MCF 10A (cell line): ENCODE results near the gene LIN28B. TPM values are rescaled to one million over a fixed set of nuclear protein-coding genes. Genes with fewer than 3 reads are reported as not detected.

Source experiments
- BruUV-seq: library from RNA; stranded (reverse); fragments of 400-500 nt; replicated peaks from 2 replicates; lab custom pipeline; 2021; lab: Mats Ljungman, UMichigan
- CTCF ChIA-PET: fragments of 300-600 bp; sonication (Branson Sonifier 250); formaldehyde crosslinking; extraction: SDS; loops from one replicate; lab custom pipeline; 2021; ENCODE audit warnings: antibody characterized with exemption, inconsistent platforms; lab: Yijun Ruan, JAX
- POLR2A ChIA-PET: fragments of 300-600, 350-650 bp; sonication (Branson Sonifier 250); formaldehyde crosslinking; extraction: SDS; loops from one replicate; lab custom pipeline; 2020; ENCODE audit warnings: antibody characterized with exemption, inconsistent platforms; lab: Yijun Ruan, JAX
- DNase-seq: peaks from one replicate; pipeline ENCODE4 v3.0.0-alpha.2; 2018; ENCODE audit not compliant: unreplicated experiment
- H3K27ac Mint-ChIP-seq: one replicate; pipeline ENCODE4 v1.8.0; 2022; ENCODE audit warnings: mild to moderate bottlenecking, low read depth, mixed read lengths; ENCODE audit not compliant: unreplicated experiment
- H3K27me3 Mint-ChIP-seq: one replicate; pipeline ENCODE4 v1.8.0; 2022; ENCODE audit warnings: mixed read lengths; ENCODE audit not compliant: insufficient read depth, unreplicated experiment
- H3K36me3 Mint-ChIP-seq: one replicate; pipeline ENCODE4 v1.8.0; 2022; ENCODE audit warnings: mild to moderate bottlenecking, moderate library complexity, mixed read lengths; ENCODE audit not compliant: insufficient read depth, unreplicated experiment
- H3K4me1 Mint-ChIP-seq: one replicate; pipeline ENCODE4 v1.8.0; 2022; ENCODE audit warnings: mixed read lengths; ENCODE audit not compliant: insufficient read depth, unreplicated experiment
- H3K4me3 Mint-ChIP-seq: one replicate; pipeline ENCODE4 v1.8.0; 2022; ENCODE audit warnings: mild to moderate bottlenecking, moderate library complexity, mixed read lengths; ENCODE audit not compliant: unreplicated experiment
- H3K9me3 Mint-ChIP-seq: one replicate; pipeline ENCODE4 v1.8.0; 2022; ENCODE audit warnings: mixed read lengths; ENCODE audit not compliant: unreplicated experiment
- CTCF ChIP-seq: fragments of 200-600 bp; IDR thresholded peaks from one replicate; pipeline ENCODE4 v1.8.0; 2022; ENCODE audit warnings: antibody characterized with exemption, mild to moderate bottlenecking; ENCODE audit not compliant: unreplicated experiment
- intact Hi-C: fragments of 100-400 bp; cut with micrococcal nuclease; formaldehyde crosslinking; loops from 2 replicates; pipeline ENCODE4 v1.14.1; 2022
- total RNA-seq: library from RNA; stranded (reverse); gene quantifications from 2 replicates; pipeline ENCODE4 v1.2.3, GENCODE V29; 2022

LIN28B gene
- total RNA-seq, 1 experiment from 2014 or later = not detected

DNA sequence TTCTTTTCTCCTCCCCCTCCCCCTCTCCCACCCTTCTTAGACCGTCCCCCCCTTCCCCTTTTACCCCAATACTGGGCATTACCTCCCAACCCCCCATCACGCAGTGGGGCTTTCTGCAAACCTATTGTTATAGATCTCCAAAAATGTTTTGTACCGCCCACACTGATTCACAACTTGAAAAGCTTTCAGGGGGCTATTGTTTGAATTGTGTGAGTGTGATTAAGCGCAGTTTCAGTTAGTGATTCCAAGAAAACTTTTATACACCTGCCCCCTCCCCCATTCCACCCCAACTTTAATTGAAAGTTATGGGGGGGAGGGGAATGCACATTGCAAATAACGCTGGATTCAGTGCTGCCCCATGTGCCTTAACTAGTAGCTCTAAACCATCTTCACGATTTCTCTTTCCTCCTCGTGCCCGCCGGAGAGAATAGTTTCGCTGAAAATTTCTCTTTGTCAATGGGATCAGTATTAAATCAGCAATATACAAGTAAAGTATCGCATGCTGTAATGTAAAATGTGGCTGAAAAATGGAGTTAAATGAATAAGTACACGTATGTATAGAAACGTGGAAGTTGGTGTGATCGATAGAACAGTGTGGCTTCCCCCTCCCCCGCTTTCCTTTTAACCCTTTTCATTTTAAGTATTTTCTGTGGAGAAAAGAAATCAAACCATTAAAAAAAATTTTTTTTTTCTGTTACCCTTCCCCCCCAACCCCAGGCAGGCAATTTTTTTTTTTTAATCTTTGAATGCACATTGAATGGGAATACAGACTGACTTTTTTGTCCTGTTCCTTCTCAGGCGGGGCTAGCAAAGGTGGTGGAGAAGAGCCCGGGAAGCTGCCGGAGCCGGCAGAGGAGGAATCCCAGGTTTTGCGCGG is 632 bp downstream of the LIN28B start:
- TF ChIP-seq CTCF = no peak
- POLR2A ChIA-PET = interaction anchor here (0.7 kb wide), 1 partner anchor 1241 kb away, joined by 5 read pairs; no protein-coding TSS in a partner anchor
- no TSS peak for BruUV-seq
- intact Hi-C loops = no loop called here
- DNase-seq = no peak
- H3K9me3 Mint-ChIP-seq = no peaks in the 10 kb centered on the region
- H3K4me1 Mint-ChIP-seq = no peaks in the 10 kb centered on the region
- peaks cover 74% of the 10 kb centered on the region for H3K27me3 Mint-ChIP-seq
- CTCF ChIA-PET = no interaction called here
- H3K4me3 Mint-ChIP-seq = no peak overlapping the region
- no peak overlapping the region for H3K27ac Mint-ChIP-seq
- H3K36me3 Mint-ChIP-seq = peaks cover 5% of the 10 kb centered on the region

- POLR2A ChIA-PET = no interaction called here
- intact Hi-C loops = no loop called here
Measured at GRCh38 chr6:104958178-104959025, 1.5 kb downstream of the LIN28B start.

DNA sequence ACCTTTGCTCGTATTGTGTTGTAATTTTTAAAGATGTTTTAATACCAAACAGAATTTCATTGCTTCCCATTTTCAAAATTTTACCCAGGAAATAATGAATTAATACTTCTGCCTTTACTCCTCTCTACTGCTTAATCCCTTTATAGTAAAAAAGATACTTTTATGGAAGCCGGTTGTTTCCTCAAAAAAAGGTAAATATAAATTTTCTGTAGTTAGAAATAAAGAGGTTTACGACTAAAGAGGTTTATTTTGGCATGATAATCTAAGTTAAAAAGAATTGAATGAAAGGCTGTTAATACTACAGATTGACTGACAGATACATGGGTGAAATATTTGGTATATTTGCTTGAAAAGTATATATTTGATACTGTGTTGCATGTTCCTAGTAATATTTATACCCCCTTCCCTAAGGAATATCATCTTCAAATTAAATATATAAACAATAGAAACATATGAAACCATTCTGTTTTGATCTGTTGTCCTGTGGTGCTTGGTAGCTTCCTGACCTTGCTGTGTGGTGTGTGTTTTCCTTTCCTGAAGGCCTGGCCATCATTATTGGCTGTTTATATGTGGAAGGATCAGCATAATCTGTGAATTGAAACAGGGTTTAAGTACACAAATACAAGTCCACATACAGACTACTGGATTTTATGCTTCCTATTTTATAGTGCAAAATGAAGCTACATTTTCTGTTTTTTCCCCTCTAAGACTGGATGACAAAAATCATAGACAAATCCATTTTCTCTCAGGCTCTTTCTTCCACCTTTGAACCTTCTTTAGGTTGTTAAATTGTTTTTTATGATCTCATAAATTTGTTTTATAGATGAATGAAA is 2.3 kb downstream of the LIN28B start:
- BruUV-seq = no TSS peak
- TF ChIP-seq CTCF = no peak
- peaks cover 57% of the 10 kb centered on the region for H3K27me3 Mint-ChIP-seq
- H3K4me1 Mint-ChIP-seq = no peaks in the 10 kb centered on the region
- ChIA-PET POLR2A (interaction anchor here (1.2 kb wide), 1 partner anchor 9 kb away, joined by 4 read pairs; no protein-coding TSS in a partner anchor), CTCF (interaction anchor here (1.6 kb wide), 1 partner anchor 10 kb away, joined by 4 read pairs; no protein-coding TSS in a partner anchor)
- DNase-seq = no peak
- no peaks in the 10 kb centered on the region for H3K36me3 Mint-ChIP-seq
- no peaks in the 10 kb centered on the region for H3K9me3 Mint-ChIP-seq
- no peak overlapping the region for H3K4me3 Mint-ChIP-seq
- intact Hi-C loops = no loop called here
- H3K27ac Mint-ChIP-seq = no peak overlapping the region

More at GRCh38 chr6:104958178-104959025, 1.5 kb downstream of the LIN28B start:
- DNase-seq = no peak
- BruUV-seq = no TSS peak
- Mint-ChIP-seq H3K4me3 (no peak overlapping the region), H3K27ac (no peak overlapping the region), H3K4me1 (no peaks in the 10 kb centered on the region), H3K36me3 (no peaks in the 10 kb centered on the region), H3K9me3 (no peaks in the 10 kb centered on the region), H3K27me3 (peaks cover 65% of the 10 kb centered on the region)
- CTCF ChIA-PET = interaction anchor here (1.6 kb wide), 1 partner anchor 11 kb away, joined by 4 read pairs; no protein-coding TSS in a partner anchor
- TF ChIP-seq CTCF = no peak
